ENCODE results near the gene CHIC2. TPM values are rescaled to one million over a fixed set of nuclear protein-coding genes. Genes with fewer than 3 reads are reported as not detected.

CHIC2 gene
- total and polyA plus RNA-seq, 2 of the 8 experiments (the other 6 are each of a cell fraction or from before 2014, with no cell fraction given) = 4.5 to 10.9 TPM

DNA sequence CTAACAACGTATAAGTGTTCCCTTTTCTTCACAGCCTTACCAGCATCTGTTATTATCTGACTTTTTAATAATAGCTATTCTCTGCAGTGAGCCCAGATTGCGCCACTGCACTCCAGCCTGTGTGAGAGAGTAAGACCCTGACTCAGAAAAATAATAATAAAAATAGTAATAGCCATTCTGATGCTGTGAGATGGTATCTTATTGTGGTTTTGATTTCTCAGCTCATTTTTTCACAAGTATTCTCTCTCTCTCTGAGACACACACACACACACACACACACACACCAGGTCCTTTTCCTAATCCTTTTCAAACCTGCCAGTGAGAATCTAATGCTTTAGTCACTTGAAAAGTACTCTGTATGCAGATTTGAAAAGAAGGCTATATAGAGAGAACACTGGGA is 89.8 kb downstream of the CHIC2 start:
- H3K4me2 ChIP-seq (ENCODE audit: insufficient read depth in 1 of 2, low read depth in 2 of 2, low read length in 2 of 2) = no peak overlapping the region
- H2BK5ac ChIP-seq (ENCODE audit: low read depth, low read length) = no peak overlapping the region
- no peak overlapping the region for H3K18ac ChIP-seq (ENCODE audit: extremely low read depth, low read length)
- FAIRE-seq = no peak
- no peaks in the 10 kb centered on the region for H3K27me3 ChIP-seq (replicated peaks in 1 of 4; ENCODE audit: control insufficient read depth in 3 of 4, extremely low read depth in 1 of 4, insufficient read depth in 3 of 4, low read length in 3 of 4)
- WGBS, 2 experiments (ENCODE audit: extremely low coverage in 1 of 2, insufficient coverage in 1 of 2, insufficient read length in 1 of 2, insufficient replicate concordance in 2 of 2, low coverage in 1 of 2, low lambda C conversion rate in 2 of 2, missing lambda C conversion rate in 1 of 2) = 91% methylated on average over 2 of the region's 2 CpGs; no CpG with 5 or more reads in 1 of the 2 experiments
- no peak overlapping the region for H2BK20ac ChIP-seq (ENCODE audit: low read length)
- H3K27ac ChIP-seq (ENCODE audit: low read depth, low read length) = no peak overlapping the region
- no peak overlapping the region for H4K8ac ChIP-seq (ENCODE audit: extremely low read depth, insufficient read depth, low read length)
- no peaks in the 10 kb centered on the region for H3K79me1 ChIP-seq (ENCODE audit: low read depth, low read length)
- no peak overlapping the region for H2AFZ ChIP-seq (ENCODE audit: low read length)
- H3K9me3 ChIP-seq (ENCODE audit: insufficient read depth in 2 of 2, low read depth in 1 of 2, low read length in 1 of 2) = no peaks in the 10 kb centered on the region
- H3K23ac ChIP-seq (ENCODE audit: insufficient read length) = no peak overlapping the region
- no peak overlapping the region for H3K4ac ChIP-seq (replicated peaks; ENCODE audit: insufficient read length, low read depth, low read length)
- no peak overlapping the region for H3K14ac ChIP-seq (ENCODE audit: insufficient read length)
- H2BK15ac ChIP-seq (ENCODE audit: low read length) = no peak overlapping the region
- H3K4me3 ChIP-seq (ENCODE audit: extremely low read depth in 1 of 4, insufficient read depth in 2 of 4, low read depth in 3 of 4, low read length in 4 of 4) = no peak overlapping the region
- no peaks in the 10 kb centered on the region for H3K79me2 ChIP-seq (ENCODE audit: control insufficient read depth in 1 of 2, insufficient read depth in 2 of 2, low read length in 2 of 2)
- H3K56ac ChIP-seq (replicated peaks; ENCODE audit: insufficient read length, low read depth, low read length) = no peak overlapping the region
- no peaks in the 10 kb centered on the region for H3K23me2 ChIP-seq (ENCODE audit: low read depth, low read length)
- no peak overlapping the region for H2AK5ac ChIP-seq (ENCODE audit: low read depth, low read length)
- POLR2A ChIA-PET (ENCODE audit: partially characterized antibody) = interaction anchor here (0.5 kb wide), 1 partner anchor 133 kb away, joined by 3 read pairs; no protein-coding TSS in a partner anchor
- H3K9ac ChIP-seq (replicated peaks in 1 of 4; ENCODE audit: extremely low read depth in 1 of 4, low read depth in 3 of 4, low read length in 3 of 4) = no peak overlapping the region
- H3K4me1 ChIP-seq (replicated peaks in 1 of 4; ENCODE audit: control insufficient read depth in 3 of 4, insufficient read depth in 4 of 4, low read length in 3 of 4) = no peaks in the 10 kb centered on the region
- H4K5ac ChIP-seq (ENCODE audit: insufficient read length, low read depth, low read length) = no peak overlapping the region
- no peaks in the 10 kb centered on the region for H3K36me3 ChIP-seq (ENCODE audit: control insufficient read depth in 2 of 4, insufficient read depth in 4 of 4, low read length in 3 of 4)
- no peak overlapping the region for H2BK120ac ChIP-seq (replicated peaks; ENCODE audit: low read depth, low read length)
- CTCF ChIA-PET (ENCODE audit: partially characterized antibody) = interaction anchor here (0.7 to 2.7 kb wide), 4 partner anchors 15 to 1129 kb away, joined by 3 to 9 read pairs (median 3); no protein-coding TSS in a partner anchor
- DNase-seq (ENCODE audit: low read depth in 1 of 2, low spot score in 2 of 2) = no peak
- no peak overlapping the region for H4K91ac ChIP-seq (replicated peaks; ENCODE audit: insufficient read length, low read length)
- TF ChIP-seq, protein P1, sequence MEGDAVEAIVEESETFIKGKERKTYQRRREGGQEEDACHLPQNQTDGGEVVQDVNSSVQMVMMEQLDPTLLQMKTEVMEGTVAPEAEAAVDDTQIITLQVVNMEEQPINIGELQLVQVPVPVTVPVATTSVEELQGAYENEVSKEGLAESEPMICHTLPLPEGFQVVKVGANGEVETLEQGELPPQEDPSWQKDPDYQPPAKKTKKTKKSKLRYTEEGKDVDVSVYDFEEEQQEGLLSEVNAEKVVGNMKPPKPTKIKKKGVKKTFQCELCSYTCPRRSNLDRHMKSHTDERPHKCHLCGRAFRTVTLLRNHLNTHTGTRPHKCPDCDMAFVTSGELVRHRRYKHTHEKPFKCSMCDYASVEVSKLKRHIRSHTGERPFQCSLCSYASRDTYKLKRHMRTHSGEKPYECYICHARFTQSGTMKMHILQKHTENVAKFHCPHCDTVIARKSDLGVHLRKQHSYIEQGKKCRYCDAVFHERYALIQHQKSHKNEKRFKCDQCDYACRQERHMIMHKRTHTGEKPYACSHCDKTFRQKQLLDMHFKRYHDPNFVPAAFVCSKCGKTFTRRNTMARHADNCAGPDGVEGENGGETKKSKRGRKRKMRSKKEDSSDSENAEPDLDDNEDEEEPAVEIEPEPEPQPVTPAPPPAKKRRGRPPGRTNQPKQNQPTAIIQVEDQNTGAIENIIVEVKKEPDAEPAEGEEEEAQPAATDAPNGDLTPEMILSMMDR (IDR thresholded peaks at IDR 0.05; ENCODE audit: control extremely low read depth in 1 of 3, insufficient read depth in 1 of 3, low read depth in 1 of 3, low read length in 3 of 3) = no peak
- TF ChIP-seq SP2 (IDR thresholded peaks at IDR 0.05; ENCODE audit: low read length) = no peak
- TF ChIP-seq, protein P2, sequence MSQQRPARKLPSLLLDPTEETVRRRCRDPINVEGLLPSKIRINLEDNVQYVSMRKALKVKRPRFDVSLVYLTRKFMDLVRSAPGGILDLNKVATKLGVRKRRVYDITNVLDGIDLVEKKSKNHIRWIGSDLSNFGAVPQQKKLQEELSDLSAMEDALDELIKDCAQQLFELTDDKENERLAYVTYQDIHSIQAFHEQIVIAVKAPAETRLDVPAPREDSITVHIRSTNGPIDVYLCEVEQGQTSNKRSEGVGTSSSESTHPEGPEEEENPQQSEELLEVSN (IDR thresholded peaks at IDR 0.05) = no peak
- no peak for TF ChIP-seq POLR2AphosphoS5 (IDR thresholded peaks at IDR 0.05; ENCODE audit: low read depth, low read length)
- TF ChIP-seq POLR2A (IDR thresholded peaks at IDR 0.05; ENCODE audit: control extremely low read depth in 1 of 2, low read depth in 2 of 2, low read length in 2 of 2) = no peak
- TF ChIP-seq CHD1 (IDR thresholded peaks at IDR 0.05; ENCODE audit: low read depth, low read length) = no peak
- no peak for TF ChIP-seq BACH1 (IDR thresholded peaks at IDR 0.05; ENCODE audit: low read length)
- no peak for TF ChIP-seq ZNF274 (IDR thresholded peaks at IDR 0.05; ENCODE audit: borderline replicate concordance, extremely low read depth, low read length)
- TF ChIP-seq KDM5A (IDR thresholded peaks at IDR 0.05; ENCODE audit: low read length) = no peak
- TF ChIP-seq TCF12 (IDR thresholded peaks at IDR 0.05; ENCODE audit: low read depth, low read length) = no peak
- TF ChIP-seq TAF7 (optimal IDR thresholded peaks at IDR 0.05; ENCODE audit: borderline replicate concordance, low read depth, low read length) = no peak
- TF ChIP-seq SP4 (IDR thresholded peaks at IDR 0.05; ENCODE audit: low read length) = no peak
- no peaks in the 10 kb centered on the region for H4K20me1 ChIP-seq (replicated peaks in 1 of 2; ENCODE audit: control insufficient read depth in 1 of 2, insufficient read depth in 2 of 2, low read length in 2 of 2)
- H2BK12ac ChIP-seq (ENCODE audit: low read depth, low read length) = no peak overlapping the region

All from H1 (cell line).